Measurements from ENCODE around the gene ERVFRD-1.
A peak's percentile ranks its signal among the peaks of the same experiment; 100 is the strongest.

The ERVFRD-1 gene, protein sequence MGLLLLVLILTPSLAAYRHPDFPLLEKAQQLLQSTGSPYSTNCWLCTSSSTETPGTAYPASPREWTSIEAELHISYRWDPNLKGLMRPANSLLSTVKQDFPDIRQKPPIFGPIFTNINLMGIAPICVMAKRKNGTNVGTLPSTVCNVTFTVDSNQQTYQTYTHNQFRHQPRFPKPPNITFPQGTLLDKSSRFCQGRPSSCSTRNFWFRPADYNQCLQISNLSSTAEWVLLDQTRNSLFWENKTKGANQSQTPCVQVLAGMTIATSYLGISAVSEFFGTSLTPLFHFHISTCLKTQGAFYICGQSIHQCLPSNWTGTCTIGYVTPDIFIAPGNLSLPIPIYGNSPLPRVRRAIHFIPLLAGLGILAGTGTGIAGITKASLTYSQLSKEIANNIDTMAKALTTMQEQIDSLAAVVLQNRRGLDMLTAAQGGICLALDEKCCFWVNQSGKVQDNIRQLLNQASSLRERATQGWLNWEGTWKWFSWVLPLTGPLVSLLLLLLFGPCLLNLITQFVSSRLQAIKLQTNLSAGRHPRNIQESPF

DNA sequence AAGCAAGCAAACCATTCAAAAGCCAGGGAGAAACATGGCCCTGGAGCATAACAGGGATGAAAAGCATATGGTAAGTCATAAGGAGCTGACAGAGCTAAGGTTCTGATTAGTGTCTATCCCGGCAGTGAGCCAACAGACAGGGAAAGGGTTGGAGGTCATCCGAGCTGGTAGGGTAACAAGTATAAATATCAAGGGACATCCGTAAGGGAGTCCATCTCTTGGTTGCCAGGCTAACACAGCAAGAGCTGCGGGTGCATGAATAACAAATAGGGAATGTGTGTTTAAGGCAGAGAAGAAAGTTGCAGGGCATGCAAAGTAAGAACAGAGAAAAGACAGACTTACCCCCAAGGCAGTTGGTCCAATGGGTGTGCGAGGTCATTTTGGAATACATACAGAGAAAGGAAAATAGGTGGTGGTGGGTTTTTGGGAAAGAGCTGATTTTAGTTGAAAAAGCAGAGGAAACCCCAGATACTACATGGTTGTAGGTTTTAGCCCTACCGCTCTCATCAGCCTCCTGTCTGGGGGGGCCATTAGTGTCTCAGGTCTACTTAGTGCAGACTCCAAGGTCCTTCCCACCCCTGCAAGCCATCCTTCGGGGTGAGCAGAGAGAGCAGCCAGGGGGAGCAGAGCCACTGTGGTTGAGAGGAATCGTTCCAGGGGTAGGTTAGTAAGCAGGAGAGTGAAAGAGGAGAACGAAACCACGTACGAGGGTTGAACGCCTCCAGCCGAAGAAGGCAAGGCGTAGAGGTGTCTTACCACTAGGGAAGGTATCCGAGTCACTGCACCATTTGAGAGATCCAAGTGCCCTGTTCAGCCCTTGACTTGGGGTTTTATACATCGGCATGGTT lies at the start of gene ERVFRD-1:
TSS of gene ERVFRD-1 (minus strand) at position 805 of the 848 bp plus-strand sequence. CDS start 6,415 bp downstream, outside the sequence.
- DNase-seq = no peak

DNA sequence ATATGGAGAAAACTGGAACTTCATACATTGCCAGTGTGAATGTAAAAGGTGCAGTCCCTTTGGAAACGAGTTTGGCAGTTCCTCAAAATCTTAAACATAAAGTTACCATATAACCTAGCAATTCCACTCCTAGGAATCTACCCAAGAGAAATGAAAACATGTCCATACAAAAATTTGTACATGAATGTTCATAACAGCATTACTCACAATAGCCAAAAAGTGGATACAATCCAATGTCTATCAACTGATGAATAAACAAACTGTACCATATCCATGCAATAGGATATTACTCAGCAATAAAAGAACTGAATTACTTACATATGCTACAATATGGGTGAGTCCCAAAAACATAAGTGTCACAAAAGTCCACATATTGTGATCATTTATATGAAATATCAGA lies 48.7 kb upstream of the ERVFRD-1 start:
- DNase-seq = no peak

DNA sequence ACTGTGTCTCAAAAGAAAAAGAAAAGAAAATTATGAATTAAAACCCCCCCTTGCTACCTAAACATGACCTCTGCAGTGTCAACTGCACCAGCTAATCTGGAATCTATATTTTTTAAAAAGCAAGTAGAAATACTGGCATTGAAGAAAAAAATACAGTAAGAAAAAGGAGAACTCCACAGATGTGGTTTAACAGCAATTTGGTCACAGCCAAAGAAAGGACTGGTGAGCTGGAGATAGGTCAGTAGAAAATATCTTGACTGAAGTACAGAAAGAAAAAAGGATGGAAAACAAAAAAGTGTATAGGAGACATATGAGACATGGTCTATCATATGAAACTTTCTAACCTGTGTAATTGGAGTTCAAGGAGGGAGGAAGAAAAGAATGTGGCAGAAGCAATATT lies 44.1 kb upstream of the ERVFRD-1 start:
- no peak for DNase-seq

DNA sequence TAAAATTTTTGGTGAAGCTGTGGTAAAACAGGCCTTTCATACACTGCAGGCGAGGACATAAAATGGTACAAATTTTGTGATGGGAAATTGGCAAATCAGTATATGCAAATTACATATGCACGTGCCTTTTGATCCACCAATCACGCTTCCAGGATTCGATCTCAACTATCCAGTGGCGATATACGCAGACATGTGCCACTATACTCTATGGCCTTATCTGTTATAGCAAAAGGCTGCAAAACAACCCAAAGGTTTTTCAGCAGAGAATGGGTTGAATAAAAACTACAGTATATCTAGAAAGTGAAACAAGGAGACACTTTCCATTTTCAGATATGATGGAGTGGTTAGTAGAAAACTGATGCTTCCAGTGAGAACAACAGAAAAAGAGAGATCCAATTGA lies 41.9 kb upstream of the ERVFRD-1 start:
- DNase-seq = no peak

DNA sequence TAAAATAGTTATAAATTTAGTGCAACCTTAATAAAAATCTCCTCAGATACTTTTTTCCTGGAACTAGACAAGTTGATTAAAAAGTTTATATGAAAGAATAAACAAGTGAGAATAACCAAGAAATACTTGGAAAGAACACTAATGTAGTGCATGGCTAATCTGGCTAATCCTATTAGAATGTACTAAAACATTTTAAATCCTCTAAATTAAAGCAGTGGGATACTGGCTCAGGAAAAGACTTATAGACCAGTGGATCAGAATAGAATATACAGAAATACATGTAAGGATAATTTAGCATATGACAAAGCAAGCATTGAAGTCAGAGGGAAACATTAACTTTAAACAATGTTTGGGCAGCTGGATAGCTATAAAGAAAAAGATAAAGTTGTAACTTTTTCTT lies 41.1 kb upstream of the ERVFRD-1 start:
- DNase-seq = no peak

DNA sequence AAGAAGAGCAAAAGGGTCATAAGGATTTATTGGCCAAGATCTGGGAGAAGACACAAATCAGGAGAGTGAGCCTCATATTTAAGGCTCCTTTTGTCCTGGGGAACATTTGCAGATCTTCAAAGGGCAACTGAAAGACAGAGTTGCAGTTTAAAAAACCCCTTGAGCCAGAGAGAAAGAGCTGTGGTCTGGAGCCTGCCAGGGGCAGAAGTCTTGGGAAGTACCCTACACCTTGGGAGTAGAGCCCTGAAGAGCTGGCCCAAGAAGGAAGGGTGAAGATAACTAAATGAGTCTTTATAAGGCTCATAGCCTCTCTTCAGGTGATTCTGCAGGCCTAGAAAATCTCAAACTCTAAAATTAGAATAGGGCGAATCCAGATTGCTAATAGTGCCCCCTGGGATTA lies 40.0 kb upstream of the ERVFRD-1 start:
- DNase-seq = no peak

DNA sequence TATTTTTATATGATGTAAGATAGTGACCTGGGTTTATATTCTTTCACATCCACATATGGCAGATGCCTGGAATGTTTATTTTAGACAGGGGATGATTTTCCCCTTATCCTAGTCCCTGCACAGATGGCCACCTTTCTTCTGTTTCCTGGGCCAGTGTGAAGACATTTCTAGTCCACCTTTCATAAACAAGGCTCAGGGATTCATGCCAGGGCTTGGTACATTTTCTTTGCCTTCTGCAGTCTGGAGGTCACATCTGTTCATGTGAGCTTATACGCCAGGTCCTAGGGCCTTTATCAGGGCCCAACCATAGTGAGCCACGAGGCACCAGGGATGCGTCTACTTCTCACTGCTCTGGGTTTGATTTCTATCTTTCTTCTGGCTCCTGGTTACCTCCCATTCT lies 38.0 kb upstream of the ERVFRD-1 start:
- no peak for DNase-seq

DNA sequence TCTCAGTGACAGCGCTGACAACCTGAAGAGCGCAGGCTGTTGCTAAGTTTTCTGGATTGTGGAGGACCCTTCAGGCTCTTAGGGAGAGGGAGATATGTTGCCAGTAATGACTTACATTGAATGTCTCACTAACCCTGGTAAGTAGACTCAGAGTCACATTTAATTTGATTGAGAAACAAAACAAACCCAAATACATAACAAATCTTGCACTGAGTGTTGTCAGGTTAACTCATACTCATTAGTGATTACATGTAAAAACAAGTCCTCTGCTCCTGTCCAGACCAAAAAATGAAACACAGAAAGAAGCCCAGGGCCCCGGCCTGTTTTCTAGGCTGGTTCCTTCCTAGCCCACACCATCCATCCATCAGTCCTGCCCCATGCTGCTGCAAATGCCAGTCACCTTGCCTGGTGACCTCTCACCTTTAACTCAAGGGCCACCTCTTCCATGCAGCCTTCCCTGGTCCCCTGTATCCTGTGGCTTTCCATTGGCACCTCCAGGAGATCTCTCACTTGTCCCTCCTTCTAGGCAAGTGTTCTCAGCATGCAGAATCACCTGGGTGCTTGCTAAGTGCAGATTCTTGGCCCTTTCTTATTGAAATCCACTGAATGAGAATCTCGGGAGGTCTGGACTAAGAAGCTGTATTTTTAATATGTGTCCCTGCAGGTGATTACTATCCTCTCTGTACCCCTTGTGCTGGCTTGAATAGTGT lies 34.7 kb upstream of the ERVFRD-1 start:
- no peak for DNase-seq

DNA sequence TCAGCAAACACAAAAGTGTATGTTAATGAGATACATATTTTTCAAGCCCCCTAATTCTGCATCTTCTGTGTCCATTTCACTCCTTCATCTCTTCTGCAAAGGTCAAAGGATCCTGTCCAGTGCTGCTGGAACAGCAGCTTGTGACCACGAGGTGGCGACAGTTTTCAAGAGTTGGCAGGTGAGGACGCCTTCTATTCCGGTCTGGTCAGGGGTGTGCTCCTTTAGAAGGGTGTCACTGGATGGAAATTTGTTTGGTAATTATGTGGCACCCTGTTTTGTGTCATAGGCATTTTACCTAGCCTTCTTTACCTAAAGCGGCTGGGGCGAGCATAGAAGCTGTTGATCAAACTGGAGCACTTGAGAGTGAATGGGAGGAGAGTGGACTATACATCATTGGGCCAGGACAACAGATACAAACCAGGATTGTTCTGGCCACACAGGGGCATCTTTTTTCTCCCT lies 32.9 kb upstream of the ERVFRD-1 start:
- peak; percentile 68 to 70 for DNase-seq

DNA sequence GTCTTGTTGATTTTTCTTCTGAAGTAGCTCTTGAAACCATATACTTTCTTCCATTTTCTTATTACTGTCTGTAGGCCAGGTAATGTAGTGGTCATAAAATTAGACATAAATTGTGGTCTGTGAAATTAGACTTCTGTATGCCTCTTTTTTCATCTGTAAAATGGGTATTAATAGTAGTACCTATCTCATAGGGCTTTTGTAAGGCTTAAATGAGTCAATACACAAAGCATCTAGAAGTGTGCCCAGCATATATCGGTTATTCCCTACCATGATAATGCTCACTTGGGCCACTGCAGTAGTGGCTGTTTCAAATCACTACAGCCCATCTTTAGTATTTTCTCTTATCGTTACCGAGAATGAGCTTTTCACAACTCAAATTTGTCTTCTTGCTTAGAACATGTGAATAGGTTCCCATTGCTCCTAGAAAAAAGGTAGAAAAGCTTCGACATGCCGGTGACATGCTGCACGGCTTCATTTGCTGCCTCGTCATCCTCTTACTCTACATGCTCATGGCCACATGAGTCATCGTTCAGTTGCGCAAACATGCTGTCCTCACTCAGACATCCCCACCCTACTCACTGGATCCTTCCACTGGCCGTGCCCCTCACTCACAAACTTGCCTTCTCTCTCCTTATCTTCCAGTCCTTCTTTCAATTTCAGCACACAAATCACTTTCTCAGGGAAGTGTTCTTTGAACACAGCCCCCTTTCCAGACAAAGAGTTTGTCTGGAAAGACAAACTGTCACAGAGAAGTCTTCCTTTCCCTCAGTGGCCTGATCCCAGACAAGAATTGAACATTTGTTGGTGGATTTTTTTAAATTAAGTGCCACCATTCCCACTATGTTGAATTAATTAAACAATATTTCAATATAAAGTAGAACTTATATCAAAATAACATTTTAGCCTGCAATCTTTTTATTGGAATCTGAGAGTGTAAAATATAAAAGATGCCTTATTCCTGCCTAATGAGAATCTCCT lies 32.2 kb upstream of the ERVFRD-1 start:
- DNase-seq = no peak

DNA sequence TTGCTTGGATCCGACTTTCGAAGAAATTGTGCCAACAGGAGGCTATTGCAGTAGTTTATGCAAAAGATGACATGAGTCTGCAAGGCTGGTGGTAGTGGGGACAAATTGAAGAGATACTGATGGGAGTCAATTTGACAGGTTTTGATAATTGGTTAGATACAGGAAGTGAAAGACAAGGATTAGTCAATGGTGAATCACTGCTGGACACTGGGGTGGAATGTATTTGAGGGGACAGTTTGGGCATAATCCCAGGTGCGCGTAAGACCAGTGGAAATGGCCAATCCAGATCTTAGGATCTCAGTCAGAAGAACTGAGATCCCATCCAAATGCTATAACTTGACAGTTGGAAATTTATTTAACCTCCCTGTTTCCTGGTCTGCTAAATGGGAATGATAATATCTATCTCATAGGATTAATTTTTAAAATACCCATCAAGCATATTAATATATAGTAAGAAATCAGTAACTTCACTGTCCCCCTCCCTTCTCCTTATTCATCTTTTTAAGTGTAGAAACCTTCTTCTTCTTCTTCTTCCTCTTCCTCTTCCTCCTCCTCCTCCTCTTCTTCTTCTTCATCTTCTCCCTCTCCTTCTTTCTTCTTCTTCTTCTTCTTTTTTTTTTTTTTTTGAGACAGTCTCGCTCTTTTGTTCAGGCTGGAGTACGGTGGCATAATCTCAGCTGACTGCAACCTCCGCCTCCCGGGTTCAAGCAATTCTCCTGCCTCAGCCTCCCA lies 30.9 kb upstream of the ERVFRD-1 start:
- no peak for DNase-seq

DNA sequence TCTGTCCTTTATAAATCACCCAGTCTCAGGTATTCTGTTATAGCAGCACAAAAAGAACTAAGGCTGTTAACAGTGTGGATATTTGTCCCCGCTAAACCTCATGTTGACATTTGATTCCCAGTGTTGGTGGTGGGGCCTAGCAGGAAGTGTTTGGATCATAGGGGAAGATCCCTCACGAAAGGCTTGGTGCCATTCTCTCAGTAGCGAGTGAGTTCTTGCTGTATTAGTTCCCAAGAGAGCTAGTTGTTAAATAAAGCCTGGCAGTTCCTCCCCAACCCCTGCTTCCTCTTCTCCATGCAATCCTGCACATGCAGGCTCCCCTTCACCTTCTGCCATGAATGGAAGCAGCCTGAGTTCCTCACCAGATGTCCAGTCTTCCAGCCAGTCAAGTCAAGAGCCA lies 29.8 kb upstream of the ERVFRD-1 start:
- no peak for DNase-seq

DNA sequence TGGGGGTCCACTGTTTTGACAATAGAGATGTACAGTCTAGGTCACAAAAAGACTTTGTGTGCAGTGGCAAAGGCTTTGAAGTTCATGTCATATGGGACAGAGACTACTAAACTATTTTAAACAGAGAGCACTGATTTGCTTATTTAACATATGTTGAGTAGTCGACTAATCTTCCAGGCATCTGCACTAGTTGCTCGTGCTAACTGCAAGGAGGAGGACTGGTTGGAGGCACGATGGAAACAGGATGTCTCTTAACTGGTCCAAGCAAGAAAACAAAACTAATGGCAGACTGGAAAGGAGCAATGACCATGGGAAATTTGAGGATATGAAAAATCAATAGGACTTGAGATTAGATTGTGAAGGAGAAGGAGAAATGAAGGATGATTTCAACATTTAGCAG lies 28.5 kb upstream of the ERVFRD-1 start:
- DNase-seq = no peak

DNA sequence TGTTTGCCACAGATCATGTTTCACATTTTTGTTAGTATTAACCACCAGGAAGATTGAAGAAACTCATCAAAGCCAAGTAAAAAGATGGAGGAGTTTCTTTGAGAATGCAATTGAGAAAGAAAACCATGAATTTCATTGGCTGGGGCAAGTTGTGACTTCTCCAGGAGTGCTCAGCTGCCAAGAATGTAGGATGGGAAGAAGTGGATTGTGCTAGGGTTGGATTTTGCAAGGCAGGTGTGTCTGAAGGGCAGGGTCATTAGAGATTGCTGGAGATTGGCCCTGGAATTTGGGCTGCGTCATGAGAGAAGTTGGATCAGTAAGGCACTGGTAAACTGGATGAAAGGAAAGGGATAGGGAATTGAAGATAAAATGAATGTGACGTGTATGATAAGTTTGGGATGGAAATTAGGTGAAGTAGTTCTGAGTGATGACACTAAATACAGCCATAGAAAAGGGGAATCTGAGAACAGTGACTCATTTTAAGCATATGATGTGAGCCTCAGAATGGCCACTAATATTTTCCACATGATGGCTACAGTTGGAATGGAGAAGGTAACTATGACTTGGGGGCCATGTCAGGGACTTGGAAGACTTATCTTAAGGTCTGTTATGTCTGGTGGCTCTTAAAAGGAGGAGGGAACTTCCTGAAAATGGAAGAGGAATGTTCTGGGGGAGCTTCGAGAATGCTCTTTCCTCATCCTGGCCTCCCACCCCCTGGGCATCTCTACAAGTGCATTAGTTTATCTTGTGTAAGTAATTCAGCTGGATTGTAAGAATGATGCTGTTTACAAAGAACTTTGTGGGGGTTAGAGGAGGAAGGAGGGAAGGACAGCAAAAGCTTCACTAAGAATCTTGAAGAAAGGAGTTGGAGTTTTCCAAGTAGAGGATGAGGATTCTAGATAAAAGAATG lies 27.8 kb upstream of the ERVFRD-1 start:
- DNase-seq = no peak

DNA sequence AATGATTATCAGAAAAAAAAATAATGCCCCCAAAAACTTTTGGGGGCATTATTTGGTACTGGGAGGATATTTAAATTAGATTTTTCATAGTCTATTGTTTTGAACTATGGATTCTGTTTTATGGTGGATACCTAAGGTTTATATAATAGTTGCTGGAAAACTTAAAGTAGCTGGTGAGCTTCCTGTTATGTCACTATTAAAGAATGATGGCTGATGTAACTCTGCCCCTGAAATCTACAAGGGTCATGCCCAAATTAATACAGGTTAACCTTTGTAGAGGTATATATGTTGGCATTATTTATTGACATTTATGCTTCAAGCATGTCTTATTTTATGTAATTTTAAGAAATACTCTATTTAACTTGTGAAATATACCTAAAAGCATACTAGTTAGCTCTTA lies 25.3 kb upstream of the ERVFRD-1 start:
- no peak for DNase-seq

DNA sequence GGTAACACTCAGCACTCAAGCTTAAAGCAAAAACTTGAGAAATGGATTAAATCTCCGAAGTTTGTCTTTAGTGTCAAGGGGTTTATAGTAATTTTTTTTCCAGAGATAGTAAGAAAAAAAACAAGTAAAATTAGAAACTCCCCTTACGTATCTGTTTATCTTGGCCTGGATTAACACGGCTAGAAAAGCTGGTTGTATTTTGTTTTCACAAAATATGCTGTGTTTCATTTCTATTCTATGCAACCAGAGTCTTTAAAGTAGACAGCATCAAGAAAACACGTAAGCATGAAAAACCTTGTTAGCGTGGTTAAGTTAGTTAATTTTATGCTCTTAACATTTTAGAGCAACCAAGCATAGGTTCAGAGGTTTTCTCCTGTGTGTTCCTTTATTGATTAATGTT lies 21.8 kb upstream of the ERVFRD-1 start:
- no peak for DNase-seq

DNA sequence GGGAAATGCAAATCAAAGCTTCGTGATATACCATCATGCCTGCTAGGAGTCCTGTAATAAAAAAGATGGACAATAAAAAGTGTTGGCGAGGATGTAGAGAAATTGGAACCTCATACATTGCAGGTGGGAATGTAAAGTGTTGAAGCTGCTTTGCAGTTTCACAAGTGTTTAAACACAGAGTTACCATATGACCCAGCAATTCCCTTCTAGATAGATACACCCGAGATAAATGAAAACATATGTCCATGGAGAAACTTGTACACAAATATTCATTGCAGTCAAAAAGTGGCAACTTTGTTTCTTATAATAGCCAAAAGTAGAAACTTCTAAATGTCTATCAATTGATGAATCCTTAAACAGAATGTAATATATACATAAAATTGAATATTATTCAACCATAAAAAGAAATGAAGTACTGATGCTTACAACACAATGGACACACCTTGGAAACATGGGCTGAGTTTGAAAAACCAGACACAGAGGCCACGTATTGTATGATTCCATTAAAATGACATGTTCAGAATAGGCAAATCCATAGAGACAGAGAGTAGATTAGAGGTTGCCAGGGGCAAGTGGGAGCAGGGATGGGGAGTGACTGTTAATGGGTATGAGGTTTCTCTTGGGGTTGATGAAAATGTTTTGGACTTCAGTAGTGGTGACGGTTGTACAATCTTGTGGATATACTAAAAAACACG lies 20.8 kb upstream of the ERVFRD-1 start:
- no peak for DNase-seq

DNA sequence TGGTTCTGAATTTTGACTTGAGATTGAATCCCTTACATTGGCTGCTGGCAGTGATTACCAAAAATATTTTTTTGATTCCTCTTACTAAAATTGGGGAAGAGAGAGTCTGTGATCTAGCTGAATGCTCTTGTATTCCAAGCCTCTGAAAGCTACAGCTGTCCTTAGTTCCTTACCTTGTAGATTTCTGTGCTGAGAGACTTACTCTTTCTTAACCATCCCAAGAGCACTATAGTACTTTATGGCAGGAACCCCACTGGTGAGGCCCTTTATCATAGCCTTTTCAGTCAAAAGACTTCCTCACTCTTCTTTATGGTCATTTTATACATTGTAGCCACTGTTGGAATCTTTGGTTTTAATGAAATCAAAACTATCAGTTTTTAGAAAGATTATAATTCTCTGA lies 19.1 kb upstream of the ERVFRD-1 start:
- DNase-seq = no peak

DNA sequence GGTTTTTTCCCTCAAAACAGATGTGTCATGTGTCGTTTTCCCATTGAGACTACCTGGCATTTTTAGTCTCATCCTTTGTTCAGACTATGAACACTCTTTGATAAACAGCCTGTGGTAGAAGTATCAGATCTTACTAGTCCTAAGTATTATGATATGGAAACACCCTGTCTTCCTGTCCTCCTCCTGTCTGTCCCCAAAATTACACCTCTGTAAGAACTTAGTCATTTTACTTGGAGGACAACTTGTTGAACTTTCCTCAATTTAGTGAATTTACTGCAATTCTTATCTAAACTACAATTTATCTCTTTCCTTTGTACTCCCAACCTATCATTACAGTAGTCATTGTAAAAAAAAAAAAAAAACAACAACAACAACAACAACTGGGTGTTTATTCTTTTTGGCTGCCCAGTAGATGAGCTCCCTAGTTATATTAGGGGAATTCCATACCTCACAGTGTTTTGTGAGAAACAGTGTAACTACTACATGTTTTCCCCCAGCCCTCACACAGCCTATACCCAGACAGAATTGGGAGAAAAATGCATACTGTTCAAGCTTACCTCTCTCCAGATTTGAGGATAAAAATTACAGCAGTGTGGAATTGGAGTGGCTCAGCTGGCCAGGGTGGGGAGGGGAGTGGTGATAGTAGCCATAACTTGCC lies 18.5 kb upstream of the ERVFRD-1 start:
- no peak for DNase-seq
